DOHH2 (cell line): ENCODE data around the gene VCL.

Source experiments
- CTCF ChIP-seq: fragments of 200-600 bp; sonication (generic); IDR thresholded peaks from one replicate; pipeline ENCODE4 v1.5.1; 2014; ENCODE audit warnings: antibody characterized with exemption, mild to moderate bottlenecking, low read depth, low read length; ENCODE audit not compliant: poor library complexity, severe bottlenecking
- EZH2phosphoT487 ChIP-seq: fragments of 200-600 bp; sonication (generic); IDR thresholded peaks from 2 replicates; pipeline ENCODE4 v1.6.1; 2017; ENCODE audit warnings: borderline replicate concordance, mild to moderate bottlenecking, antibody characterized with exemption, low read length, moderate library complexity, mixed read lengths

- TF ChIP-seq CTCF (no peak), EZH2phosphoT487 (no peak)
These were observed 44.3 kb upstream of the VCL start for GRCh38 chr10:73953665-73954064.
